Spleen (tissue), 3 donors: Measurements from ENCODE around the gene PPP2R5C.

Experiments used
- POLR2A ChIP-seq, 3 donors: fragments of 450-650 bp; IDR thresholded peaks; one replicate each; pipeline ENCODE4 v1.5.1; 2017; ENCODE audit warnings: antibody characterized with exemption in 3 of 3, mild to moderate bottlenecking in 1 of 3
- POLR2AphosphoS5 ChIP-seq, 3 donors: sonication (generic); formaldehyde crosslinking; IDR thresholded peaks; one replicate each; pipeline ENCODE4 v1.5.1; 2017; ENCODE audit warnings: antibody characterized with exemption in 3 of 3

DNA sequence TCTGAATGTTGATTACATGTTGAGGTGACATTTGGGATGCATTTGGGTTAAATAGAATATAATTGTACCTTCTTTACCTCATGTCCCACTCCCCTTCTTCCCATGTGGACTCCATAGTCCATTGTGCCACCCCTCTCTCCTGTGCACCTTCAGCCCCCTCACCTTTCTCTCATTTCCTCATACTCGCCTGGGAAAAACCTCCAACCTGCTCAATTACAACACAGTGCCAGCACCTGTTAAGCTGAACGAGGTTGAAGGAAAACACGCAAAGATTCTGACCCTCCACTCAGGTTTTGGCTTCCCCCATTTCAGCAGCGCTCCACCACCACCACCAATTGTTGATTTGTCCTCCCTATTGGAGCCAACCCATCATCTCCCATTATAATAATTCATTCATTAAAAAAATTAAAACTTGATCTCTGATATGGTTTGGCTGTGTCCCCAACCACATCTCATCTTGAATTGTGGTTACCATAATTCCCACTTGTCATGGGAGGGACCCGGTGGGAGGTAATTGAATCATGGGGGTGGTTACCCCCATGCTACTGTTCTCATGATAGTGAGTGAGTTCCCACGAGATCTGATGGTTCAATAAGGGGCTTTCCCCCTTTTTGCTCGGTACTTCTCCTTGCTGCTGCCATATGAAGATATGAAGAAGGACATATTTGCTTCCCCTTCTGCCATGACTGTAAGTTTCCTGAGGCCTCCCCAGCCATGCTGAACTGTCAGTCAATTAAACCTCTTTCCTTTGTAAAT is 33.7 kb upstream of the PPP2R5C start:
- TF ChIP-seq POLR2AphosphoS5 (IDR thresholded peaks at IDR 0.05), result no peak
- TF ChIP-seq POLR2A (IDR thresholded peaks at IDR 0.05), result no peak
